Vagina (tissue), 2 donors: ENCODE measurements around the gene HMGN1.
A peak's percentile ranks its signal among the peaks of the same experiment; 100 is the strongest.

ENCODE experiments used
- POLR2A ChIP-seq, 2 donors: fragments of 450-650 bp; IDR thresholded peaks; one replicate each; pipeline ENCODE4 v1.6.1; 2017; ENCODE audit warnings: antibody characterized with exemption in 2 of 2, mild to moderate bottlenecking in 2 of 2, moderate library complexity in 2 of 2
- POLR2AphosphoS5 ChIP-seq, 2 donors: sonication (generic); formaldehyde crosslinking; IDR thresholded peaks; one replicate each; pipeline ENCODE4 v1.9.0; 2017; ENCODE audit warnings: antibody characterized with exemption in 2 of 2, mild to moderate bottlenecking in 2 of 2, low read depth in 1 of 2; ENCODE audit not compliant: insufficient read depth in 1 of 2
- TF ChIP-seq, protein P1 (sequence below), 3 experiments: fragments of 450-650 bp in 2 of 3; fragments of 200-600 bp in 1 of 3; sonication (generic) in 1 of 3; IDR thresholded peaks; one replicate each; pipeline ENCODE4 v1.5.1; 2017 to 2019; ENCODE audit warnings: antibody characterized with exemption in 3 of 3, mild to moderate bottlenecking in 2 of 3, moderate library complexity in 2 of 3

DNA sequence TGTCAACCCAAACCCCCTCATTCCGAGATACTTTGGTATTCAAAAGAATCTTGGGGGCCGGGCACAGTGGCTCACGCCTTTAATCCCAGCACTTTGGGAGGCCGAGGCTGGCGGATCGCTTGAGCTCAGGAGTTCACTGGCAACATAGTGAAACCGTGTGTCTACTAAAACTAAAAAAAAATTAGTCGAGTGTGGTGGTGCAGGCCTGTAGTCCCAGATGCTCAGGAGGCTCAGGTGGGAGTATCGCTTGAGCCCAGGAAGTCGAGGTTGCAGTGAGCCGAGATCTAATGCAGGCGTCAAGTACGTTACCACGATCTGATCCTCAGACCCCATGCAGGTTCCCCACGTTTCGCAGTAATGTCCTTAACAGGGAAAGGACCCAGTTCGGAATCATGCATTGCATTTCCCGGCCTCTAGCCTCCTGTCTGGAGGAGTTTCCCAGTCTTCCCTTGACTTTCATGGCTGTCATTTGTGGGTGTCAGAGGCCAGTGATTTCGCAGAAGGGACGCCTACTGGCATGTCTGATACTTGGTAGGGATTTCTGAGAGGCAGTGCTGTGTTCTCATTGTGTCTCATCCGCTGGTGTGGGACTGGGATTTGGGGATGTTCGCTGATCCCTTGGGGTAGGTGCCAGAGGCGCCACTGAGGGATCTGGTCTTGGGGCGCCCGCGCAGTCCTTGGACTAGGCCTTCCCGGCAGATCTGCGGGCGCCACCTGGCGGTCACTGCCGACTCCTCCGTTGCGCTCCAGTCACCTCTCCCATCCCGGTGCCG lies 39.3 kb upstream of the HMGN1 start:
- TF ChIP-seq, protein P1, sequence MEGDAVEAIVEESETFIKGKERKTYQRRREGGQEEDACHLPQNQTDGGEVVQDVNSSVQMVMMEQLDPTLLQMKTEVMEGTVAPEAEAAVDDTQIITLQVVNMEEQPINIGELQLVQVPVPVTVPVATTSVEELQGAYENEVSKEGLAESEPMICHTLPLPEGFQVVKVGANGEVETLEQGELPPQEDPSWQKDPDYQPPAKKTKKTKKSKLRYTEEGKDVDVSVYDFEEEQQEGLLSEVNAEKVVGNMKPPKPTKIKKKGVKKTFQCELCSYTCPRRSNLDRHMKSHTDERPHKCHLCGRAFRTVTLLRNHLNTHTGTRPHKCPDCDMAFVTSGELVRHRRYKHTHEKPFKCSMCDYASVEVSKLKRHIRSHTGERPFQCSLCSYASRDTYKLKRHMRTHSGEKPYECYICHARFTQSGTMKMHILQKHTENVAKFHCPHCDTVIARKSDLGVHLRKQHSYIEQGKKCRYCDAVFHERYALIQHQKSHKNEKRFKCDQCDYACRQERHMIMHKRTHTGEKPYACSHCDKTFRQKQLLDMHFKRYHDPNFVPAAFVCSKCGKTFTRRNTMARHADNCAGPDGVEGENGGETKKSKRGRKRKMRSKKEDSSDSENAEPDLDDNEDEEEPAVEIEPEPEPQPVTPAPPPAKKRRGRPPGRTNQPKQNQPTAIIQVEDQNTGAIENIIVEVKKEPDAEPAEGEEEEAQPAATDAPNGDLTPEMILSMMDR (IDR thresholded peaks at IDR 0.05) = peak; percentile 80 to 94 (median 82)
- TF ChIP-seq POLR2A (IDR thresholded peaks at IDR 0.05) (no peak), POLR2AphosphoS5 (IDR thresholded peaks at IDR 0.05; ENCODE audit: insufficient read depth in 1 of 2, low read depth in 1 of 2) (peak in 1 of 2 donors; percentile 11)
